H1 (cell line): ENCODE data around the gene SNAP25. TPM values are rescaled to one million over a fixed set of nuclear protein-coding genes. Genes with fewer than 3 reads are reported as not detected.

Experiments
- CTCF ChIA-PET: fragments of 300-600 bp; sonication (Branson Sonifier 250); formaldehyde crosslinking; loops from one replicate; lab custom pipeline; 2021; ENCODE audit not compliant: partially characterized antibody; lab: Charles Lee
- POLR2A ChIA-PET: fragments of 300-600 bp; sonication (Branson Sonifier 250); formaldehyde crosslinking; loops from one replicate; lab custom pipeline; 2021; ENCODE audit warnings: inconsistent platforms; ENCODE audit not compliant: partially characterized antibody; lab: Charles Lee
- DNase-seq, 2 experiments: peaks; one replicate each; pipeline versions ENCODE4 v3.0.0 to v3.0.0-alpha.2; 2010 to 2022; ENCODE audit warnings: low spot score in 2 of 2, low read depth in 1 of 2, mixed read lengths in 1 of 2
- FAIRE-seq: peaks from 2 replicates; lab custom pipeline; 2011; peaks lifted over from hg19 to GRCh38; lab: Jason Lieb, UNC
- H2AFZ ChIP-seq: 2 replicates; pipeline ENCODE4 v1.8.1; 2012; ENCODE audit warnings: low read length, inconsistent platforms
- H2AK5ac ChIP-seq: 2 replicates; pipeline ENCODE4 v1.6.1; 2013; ENCODE audit warnings: low read depth, low read length
- H2BK120ac ChIP-seq: replicated peaks from 2 replicates; pipeline ENCODE3; 2013; ENCODE audit warnings: low read depth, low read length, inconsistent platforms
- H2BK12ac ChIP-seq: 2 replicates; pipeline ENCODE4 v1.6.1; 2013; ENCODE audit warnings: low read depth, low read length
- H2BK15ac ChIP-seq: 2 replicates; pipeline ENCODE4 v1.6.1; 2013; ENCODE audit warnings: low read length
- H2BK20ac ChIP-seq: 2 replicates; pipeline ENCODE4 v1.6.1; 2013; ENCODE audit warnings: low read length
- H2BK5ac ChIP-seq: 2 replicates; pipeline ENCODE4 v1.6.1; 2013; ENCODE audit warnings: low read depth, low read length
- H3K14ac ChIP-seq: 2 replicates; pipeline ENCODE4 v1.6.1; 2013; ENCODE audit warnings: inconsistent platforms; ENCODE audit not compliant: insufficient read length
- H3K18ac ChIP-seq: 2 replicates; pipeline ENCODE4 v1.6.1; 2013; ENCODE audit warnings: low read length; ENCODE audit errors: extremely low read depth
- H3K23ac ChIP-seq: 2 replicates; pipeline ENCODE4 v1.6.1; 2013; ENCODE audit warnings: inconsistent platforms; ENCODE audit not compliant: insufficient read length
- H3K23me2 ChIP-seq: 2 replicates; pipeline ENCODE4 v1.6.1; 2013; ENCODE audit warnings: low read depth, low read length
- H3K27ac ChIP-seq: 2 replicates; pipeline ENCODE4 v1.6.1; 2011; ENCODE audit warnings: low read depth, low read length, inconsistent platforms
- H3K27me3 ChIP-seq, 4 experiments: replicated peaks in 1 of 4; 1 replicate in 1 of 4; 2 replicates in 3 of 4; pipeline versions ENCODE4 v1.6.1 to v1.8.1; 2011 to 2013; ENCODE audit warnings: low read length in 3 of 4, mild to moderate bottlenecking in 3 of 4, inconsistent platforms in 2 of 4, mixed read lengths in 2 of 4, moderate library complexity in 1 of 4; ENCODE audit not compliant: control insufficient read depth in 3 of 4, insufficient read depth in 3 of 4; ENCODE audit errors: extremely low read depth in 1 of 4
- H3K36me3 ChIP-seq, 4 experiments: 2 replicates each; pipeline versions ENCODE4 v1.6.1 to v1.8.1; 2011 to 2013; ENCODE audit warnings: mild to moderate bottlenecking in 4 of 4, low read length in 3 of 4, moderate library complexity in 2 of 4, control low read depth in 1 of 4, inconsistent platforms in 1 of 4; ENCODE audit not compliant: insufficient read depth in 4 of 4, control insufficient read depth in 2 of 4
- H3K4ac ChIP-seq: replicated peaks from 2 replicates; pipeline ENCODE3; 2013; ENCODE audit warnings: low read length, low read depth, mixed read lengths, inconsistent platforms; ENCODE audit not compliant: insufficient read length
- H3K4me1 ChIP-seq, 4 experiments: replicated peaks in 1 of 4; 1 replicate in 1 of 4; 2 replicates in 3 of 4; pipeline versions ENCODE4 v1.6.1 to v1.8.1; 2011 to 2013; ENCODE audit warnings: low read length in 3 of 4, inconsistent platforms in 2 of 4, mixed read lengths in 1 of 4; ENCODE audit not compliant: insufficient read depth in 4 of 4, control insufficient read depth in 3 of 4
- H3K4me2 ChIP-seq, 2 experiments: 2 replicates each; pipeline versions ENCODE4 v1.6.1 to v1.8.1; 2011 to 2013; ENCODE audit warnings: low read depth in 2 of 2, low read length in 2 of 2, control low read depth in 1 of 2, inconsistent platforms in 1 of 2, mild to moderate bottlenecking in 1 of 2; ENCODE audit not compliant: insufficient read depth in 1 of 2
- H3K4me3 ChIP-seq, 4 experiments: fragments of 200-600, 300-600 bp in 1 of 4; sonication (generic), shearing (Covaris generic), sonication (Bioruptor Twin) in 1 of 4; 2 replicates each; pipeline versions ENCODE4 v1.5.1 to v1.8.1; 2011 to 2016; ENCODE audit warnings: low read length in 4 of 4, low read depth in 3 of 4, control low read depth in 2 of 4, inconsistent platforms in 2 of 4, mild to moderate bottlenecking in 2 of 4, mixed read lengths in 1 of 4, moderate library complexity in 1 of 4; ENCODE audit not compliant: insufficient read depth in 2 of 4; ENCODE audit errors: extremely low read depth in 1 of 4
- H3K56ac ChIP-seq: replicated peaks from 2 replicates; pipeline ENCODE3; 2013; ENCODE audit warnings: low read depth, mild to moderate bottlenecking, mixed read lengths, low read length, inconsistent platforms; ENCODE audit not compliant: insufficient read length
- H3K79me1 ChIP-seq: 2 replicates; pipeline ENCODE4 v1.6.1; 2013; ENCODE audit warnings: low read depth, low read length, control low read depth
- H3K79me2 ChIP-seq, 2 experiments: 2 replicates each; pipeline versions ENCODE4 v1.6.1 to v1.8.1; 2012 to 2013; ENCODE audit warnings: low read length in 2 of 2, mild to moderate bottlenecking in 2 of 2, inconsistent platforms in 1 of 2; ENCODE audit not compliant: insufficient read depth in 2 of 2, control insufficient read depth in 1 of 2
- H3K9ac ChIP-seq, 4 experiments: replicated peaks in 1 of 4; 1 replicate in 1 of 4; 2 replicates in 3 of 4; pipeline versions ENCODE4 v1.6.1 to v1.8.1; 2011 to 2013; ENCODE audit warnings: low read depth in 3 of 4, low read length in 3 of 4, control low read depth in 2 of 4, mild to moderate bottlenecking in 2 of 4, moderate library complexity in 2 of 4, inconsistent platforms in 1 of 4; ENCODE audit errors: extremely low read depth in 1 of 4
- H3K9me3 ChIP-seq, 2 experiments: 2 replicates each; pipeline versions ENCODE4 v1.6.1 to v1.8.1; 2012 to 2013; ENCODE audit warnings: mild to moderate bottlenecking in 2 of 2, moderate library complexity in 2 of 2, control low read depth in 1 of 2, inconsistent platforms in 1 of 2, low read depth in 1 of 2, low read length in 1 of 2, mixed read lengths in 1 of 2; ENCODE audit not compliant: insufficient read depth in 2 of 2
- H4K20me1 ChIP-seq, 2 experiments: replicated peaks in 1 of 2; 2 replicates each; pipeline versions ENCODE3 to v1.8.1; 2011 to 2013; ENCODE audit warnings: inconsistent platforms in 2 of 2, low read length in 2 of 2, mild to moderate bottlenecking in 1 of 2; ENCODE audit not compliant: insufficient read depth in 2 of 2, control insufficient read depth in 1 of 2
- H4K5ac ChIP-seq: 2 replicates; pipeline ENCODE4 v1.6.1; 2013; ENCODE audit warnings: low read length, low read depth, mixed read lengths, inconsistent platforms; ENCODE audit not compliant: insufficient read length
- H4K8ac ChIP-seq: 2 replicates; pipeline ENCODE4 v1.8.0; 2013; ENCODE audit warnings: mild to moderate bottlenecking, moderate library complexity, low read length, inconsistent platforms; ENCODE audit not compliant: insufficient read depth; ENCODE audit errors: extremely low read depth
- H4K91ac ChIP-seq: replicated peaks from 2 replicates; pipeline ENCODE3; 2013; ENCODE audit warnings: low read length, mixed read lengths, inconsistent platforms; ENCODE audit not compliant: insufficient read length
- GTF2F1 ChIP-seq: IDR thresholded peaks from 2 replicates; pipeline ENCODE4 v1.6.1; 2012; ENCODE audit warnings: low read depth, low read length, improper control_type of control experiment, borderline replicate concordance
- JUND ChIP-seq: IDR thresholded peaks from 2 replicates; pipeline ENCODE4 v1.6.1; 2011; ENCODE audit warnings: mild to moderate bottlenecking, improper control_type of control experiment, low read length
- KDM1A ChIP-seq: fragments of 200-600, 300-600 bp; sonication (generic); IDR thresholded peaks from 2 replicates; pipeline ENCODE4 v1.7.1; 2016; ENCODE audit warnings: mild to moderate bottlenecking, low read length, borderline replicate concordance
- MAFK ChIP-seq: IDR thresholded peaks from 2 replicates; pipeline ENCODE4 v1.6.1; 2012; ENCODE audit warnings: low read depth, mild to moderate bottlenecking, improper control_type of control experiment, low read length
- PHF8 ChIP-seq: fragments of 200-600 bp; sonication (generic); conservative IDR thresholded peaks from 2 replicates; pipeline ENCODE4 v1.7.1; 2012; ENCODE audit warnings: low read depth, mild to moderate bottlenecking, inconsistent platforms, low read length, moderate library complexity
- SIX5 ChIP-seq: IDR thresholded peaks from 2 replicates; pipeline ENCODE4 v1.6.1; 2011; ENCODE audit warnings: mild to moderate bottlenecking, low read depth, low read length
- SP4 ChIP-seq: IDR thresholded peaks from 2 replicates; pipeline ENCODE4 v1.6.1; 2012; ENCODE audit warnings: low read length, inconsistent platforms
- WGBS, 2 experiments: shearing (Covaris generic) in 1 of 2; methylation state at CpG; one replicate each; pipeline versions ENCODE4 v1.1.6 to v1.1.7; 2013 to 2015; ENCODE audit warnings: low lambda C conversion rate in 2 of 2, mixed read lengths in 2 of 2, inconsistent platforms in 1 of 2, low coverage in 1 of 2, missing lambda C conversion rate in 1 of 2; ENCODE audit not compliant: insufficient replicate concordance in 2 of 2, insufficient coverage in 1 of 2, insufficient read length in 1 of 2; ENCODE audit errors: extremely low coverage in 1 of 2, missing lambda C conversion rate in 1 of 2; 5-methylcytosine and 5-hydroxymethylcytosine counted together
- polyA plus RNA-seq, 7 experiments: library from polyadenylated mRNA; depleted of rRNA in 3 of 7; stranded (reverse) in 5 of 7; unstranded in 2 of 7; fragments of >200 nt in 5 of 7; fragments of 200-250 nt in 2 of 7; gene quantifications; 1 replicate in 5 of 7; 2 replicates in 1 of 7; 4 replicates in 1 of 7; pipeline versions ENCODE4 v1.2.1 to v1.2.3, GENCODE V29; 2011 to 2013; ENCODE audit warnings: missing spikeins in 2 of 7, mixed read lengths in 2 of 7
- total RNA-seq: library from RNA; stranded (reverse); fragmentation: NEBNext Ultra II Directional; extraction: Animal tissue kit (Norgen Biotek cat#: 25700); gene quantifications from 2 replicates; pipeline ENCODE4 v1.2.1, GENCODE V29; 2021

The SNAP25 gene
- total and polyA plus RNA-seq, 2 of the 8 experiments (the other 6 are each of a cell fraction or from before 2014, with no cell fraction given), result 0.51 to 0.52 TPM

DNA sequence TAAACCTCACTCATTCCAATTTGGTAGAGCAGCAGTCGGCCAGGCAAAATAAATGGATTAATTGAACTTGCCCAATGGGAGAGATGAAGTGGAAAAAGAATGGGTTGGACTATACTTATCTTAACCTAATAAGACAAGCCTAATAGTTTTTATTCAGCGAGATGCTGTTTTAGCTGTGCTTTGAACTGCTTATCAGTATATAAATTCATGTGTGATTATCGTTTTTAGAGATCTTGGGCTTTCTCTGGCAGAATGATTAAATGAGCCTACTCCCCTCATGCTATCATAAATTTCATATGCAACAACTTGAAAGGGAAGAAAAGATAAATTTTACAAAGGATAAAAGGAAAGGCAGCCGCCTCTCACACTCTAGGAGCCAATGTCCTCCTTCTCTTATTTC, 59.8 kb downstream of the SNAP25 start:
- no peak overlapping the region for H2BK12ac ChIP-seq

More for the DNA sequence above, 59.8 kb downstream of the SNAP25 start:
- no peak overlapping the region for H3K56ac ChIP-seq
- no peak overlapping the region for H3K4me3 ChIP-seq
- TF ChIP-seq KDM1A, result no peak
- TF ChIP-seq SIX5, result no peak
- no peak for TF ChIP-seq MAFK
- no peak for TF ChIP-seq JUND
- TF ChIP-seq SP4, result no peak
- TF ChIP-seq PHF8, result no peak
- no peak for TF ChIP-seq GTF2F1
- H4K20me1 ChIP-seq, result no peaks in the 10 kb centered on the region
- no peak overlapping the region for H3K23ac ChIP-seq
- no peak overlapping the region for H2BK20ac ChIP-seq
- no peak for DNase-seq
- no peak overlapping the region for H3K14ac ChIP-seq
- H3K79me1 ChIP-seq, result no peaks in the 10 kb centered on the region
- no peak overlapping the region for H2BK15ac ChIP-seq
- H3K9ac ChIP-seq, result no peak overlapping the region
- no peak overlapping the region for H2AFZ ChIP-seq
- H2AK5ac ChIP-seq, result no peak overlapping the region
- no peak for FAIRE-seq
- H2BK5ac ChIP-seq, result no peak overlapping the region
- H3K79me2 ChIP-seq, result no peaks in the 10 kb centered on the region
- no peak overlapping the region for H4K91ac ChIP-seq
- H3K23me2 ChIP-seq, result no peaks in the 10 kb centered on the region
- H3K18ac ChIP-seq, result no peak overlapping the region
- WGBS, 2 experiments, result 82% methylated on average over 4 of the region's 4 CpGs; no CpG with 5 or more reads in 1 of the 2 experiments
- no peak overlapping the region for H4K8ac ChIP-seq
- no peaks in the 10 kb centered on the region for H3K9me3 ChIP-seq
- H3K4me2 ChIP-seq, result no peak overlapping the region
- no peaks in the 10 kb centered on the region for H3K27me3 ChIP-seq
- H3K36me3 ChIP-seq, result no peaks in the 10 kb centered on the region
- POLR2A ChIA-PET, result no interaction called here
- H4K5ac ChIP-seq, result no peak overlapping the region
- CTCF ChIA-PET, result no interaction called here
- no peak overlapping the region for H3K27ac ChIP-seq
- no peak overlapping the region for H3K4ac ChIP-seq
- no peak overlapping the region for H2BK120ac ChIP-seq
- H3K4me1 ChIP-seq, result peaks cover 1 to 8% (median 6%) of the 10 kb centered on the region in 4 experiments; a peak in 6 of 7 replicates
